Right lung (tissue), 5 donors: ENCODE data around the gene KLF4. TPM values are rescaled to one million over a fixed set of nuclear protein-coding genes. Genes with fewer than 3 reads are reported as not detected.

Experiments
- DNase-seq, 2 donors: peaks; one replicate each; pipeline ENCODE4 v3.0.0-alpha.2; 2013
- polyA plus RNA-seq, 5 donors: library from polyadenylated mRNA; unstranded; fragments of 120-200 nt; gene quantifications; one replicate each; pipeline versions ENCODE4 v1.2.1 to v1.2.3, GENCODE V29; 2013; ENCODE audit warnings: inconsistent platforms in 1 of 5, low replicate concordance in 1 of 5; ENCODE audit not compliant: insufficient read length in 5 of 5, insufficient read depth in 1 of 5

KLF4 gene
- polyA plus RNA-seq, 5 donors = 19.0 to 51.1 (median 45.6) TPM

- peak in 1 of 2 donors; percentile 63 for DNase-seq
These were observed 360 bp downstream of the KLF4 start for GRCh38 chr9:107489144-107489673.

DNA sequence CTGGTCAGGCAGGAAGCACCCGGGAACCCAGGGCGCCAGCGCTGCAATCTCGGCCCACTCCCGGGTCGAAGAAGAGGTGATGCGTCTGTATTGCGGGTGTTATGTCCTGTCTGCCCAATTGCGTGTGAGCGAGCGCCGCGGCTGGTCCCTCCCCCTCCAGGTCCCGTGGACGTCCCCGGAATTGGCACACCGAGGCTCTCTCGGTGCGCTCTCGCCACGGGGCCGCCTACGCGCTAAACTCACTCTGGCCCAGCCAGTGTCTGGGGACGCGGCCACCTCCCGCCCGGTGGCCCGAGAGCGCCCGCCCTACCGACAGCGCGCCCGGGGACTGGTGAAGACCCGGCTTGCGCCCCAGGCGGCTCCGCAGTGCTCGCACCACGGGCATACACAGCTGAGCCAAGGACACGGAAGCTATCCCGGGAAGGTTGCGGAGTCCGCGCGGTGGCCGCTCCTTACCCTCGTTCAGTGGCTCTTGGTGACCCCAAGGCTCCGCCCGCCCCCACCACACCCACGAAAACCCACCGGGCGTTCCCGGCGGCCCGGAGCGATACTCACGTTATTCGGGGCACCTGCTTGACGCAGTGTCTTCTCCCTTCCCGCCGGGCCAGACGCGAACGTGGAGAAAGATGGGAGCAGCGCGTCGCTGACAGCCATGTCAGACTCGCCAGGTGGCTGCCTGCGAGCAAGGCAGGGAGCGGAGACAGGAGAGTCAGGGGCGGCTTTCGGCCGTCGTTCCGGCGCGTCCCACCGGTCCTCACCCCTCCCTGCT lies 1.0 kb downstream of the KLF4 start:
- DNase-seq = peak in 1 of 2 donors; percentile 68

- peak in 1 of 2 donors; percentile 74 for DNase-seq
These were observed 1.8 kb downstream of the KLF4 start for GRCh38 chr9:107487521-107488374.

- DNase-seq = peak in 1 of 2 donors; percentile 26
These were observed 2.7 kb downstream of the KLF4 start for GRCh38 chr9:107486674-107487520.

GRCh38 chr9:107485458-107486043 lies 4.0 kb downstream of the KLF4 start:
- DNase-seq = no peak

GRCh38 chr9:107484117-107484723 lies 5.3 kb downstream of the KLF4 start:
- DNase-seq = peak in 1 of 2 donors; percentile 66

- DNase-seq = no peak
These were observed 5.9 kb downstream of the KLF4 start for GRCh38 chr9:107483666-107484065.

DNA sequence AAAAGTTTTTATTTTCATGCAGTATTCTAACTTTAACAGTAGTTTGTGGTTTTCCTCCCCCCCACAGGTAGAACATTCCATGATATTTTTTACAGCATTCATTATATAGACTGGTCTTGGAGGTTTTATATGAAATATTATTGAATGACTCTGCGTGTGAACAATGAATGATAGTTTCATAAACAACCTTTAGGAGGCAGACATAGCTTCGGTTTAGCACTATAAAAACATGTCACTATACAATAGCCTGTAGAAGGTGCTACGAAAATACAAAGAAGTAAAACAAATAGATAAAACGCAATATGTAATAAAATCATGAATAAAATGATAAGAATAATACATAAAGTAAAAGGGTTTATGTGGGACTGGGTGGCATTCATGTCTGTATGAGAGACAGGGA lies 8.5 kb downstream of the KLF4 start:
- DNase-seq = no peak

GRCh38 chr9:107480386-107480789 lies 9.2 kb downstream of the KLF4 start:
- DNase-seq = no peak

DNA sequence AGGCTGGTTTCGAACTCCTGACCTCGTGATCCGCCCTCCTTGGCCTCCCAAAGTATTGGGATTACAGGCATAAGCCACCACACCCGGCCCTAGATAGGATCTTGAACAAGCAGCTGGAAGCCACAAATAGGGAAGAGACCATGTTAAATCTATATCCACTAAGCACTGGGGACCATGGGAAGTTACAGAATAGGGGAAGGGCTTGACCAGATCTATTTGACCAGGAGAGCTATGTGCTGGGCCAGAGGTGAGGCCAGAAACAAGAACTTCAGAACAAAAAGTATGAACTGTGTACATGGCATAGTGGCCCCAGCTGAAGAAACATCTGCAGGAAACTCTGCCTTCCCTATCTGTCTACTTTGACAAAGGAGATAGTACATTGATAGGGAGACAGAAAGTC lies 10.8 kb downstream of the KLF4 start:
- DNase-seq = no peak

DNA sequence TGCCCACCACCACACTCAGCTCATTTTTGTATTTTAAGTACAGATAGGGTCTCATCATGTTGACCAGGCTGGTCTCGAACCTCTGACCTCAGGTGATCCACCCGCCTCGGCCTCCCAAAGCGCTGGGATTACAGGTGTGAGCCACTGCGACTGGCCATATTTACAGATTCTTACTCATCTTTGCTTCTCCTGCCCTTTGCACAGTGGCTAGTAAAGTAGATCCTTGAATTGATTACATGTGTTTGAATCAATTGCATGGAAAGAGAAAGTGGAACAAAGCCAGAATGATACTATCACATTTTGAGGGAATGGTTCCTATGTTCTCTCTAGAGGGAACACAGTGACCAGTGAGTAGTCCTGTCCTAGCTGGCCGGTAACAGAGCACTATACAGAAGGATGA lies 15.4 kb downstream of the KLF4 start:
- no peak for DNase-seq

GRCh38 chr9:107472581-107473340 lies 16.8 kb downstream of the KLF4 start:
- no peak for DNase-seq

GRCh38 chr9:107471552-107471951 lies 18.0 kb downstream of the KLF4 start:
- DNase-seq = no peak

DNA sequence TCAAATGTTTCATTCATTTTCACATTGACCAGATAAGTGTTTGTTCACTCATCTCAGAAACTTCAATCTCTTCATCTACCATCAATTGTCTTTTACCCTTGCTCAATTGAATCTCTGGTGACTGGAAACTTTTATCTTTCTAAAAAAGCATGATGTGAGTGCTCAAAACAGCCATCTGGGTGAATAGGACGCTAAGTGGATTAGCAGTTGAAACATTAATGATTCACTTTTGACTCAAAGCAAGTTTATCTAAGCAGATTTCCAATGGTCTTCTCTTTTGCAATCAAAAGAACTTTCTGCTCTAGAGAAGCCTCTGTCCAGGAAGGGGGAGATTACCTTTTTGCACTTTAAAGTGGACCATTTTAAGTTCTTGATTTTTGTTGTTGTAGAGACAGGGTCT lies 22.2 kb downstream of the KLF4 start:
- no peak for DNase-seq

- DNase-seq = no peak
These were observed 22.7 kb downstream of the KLF4 start for GRCh38 chr9:107466826-107467225.

DNA sequence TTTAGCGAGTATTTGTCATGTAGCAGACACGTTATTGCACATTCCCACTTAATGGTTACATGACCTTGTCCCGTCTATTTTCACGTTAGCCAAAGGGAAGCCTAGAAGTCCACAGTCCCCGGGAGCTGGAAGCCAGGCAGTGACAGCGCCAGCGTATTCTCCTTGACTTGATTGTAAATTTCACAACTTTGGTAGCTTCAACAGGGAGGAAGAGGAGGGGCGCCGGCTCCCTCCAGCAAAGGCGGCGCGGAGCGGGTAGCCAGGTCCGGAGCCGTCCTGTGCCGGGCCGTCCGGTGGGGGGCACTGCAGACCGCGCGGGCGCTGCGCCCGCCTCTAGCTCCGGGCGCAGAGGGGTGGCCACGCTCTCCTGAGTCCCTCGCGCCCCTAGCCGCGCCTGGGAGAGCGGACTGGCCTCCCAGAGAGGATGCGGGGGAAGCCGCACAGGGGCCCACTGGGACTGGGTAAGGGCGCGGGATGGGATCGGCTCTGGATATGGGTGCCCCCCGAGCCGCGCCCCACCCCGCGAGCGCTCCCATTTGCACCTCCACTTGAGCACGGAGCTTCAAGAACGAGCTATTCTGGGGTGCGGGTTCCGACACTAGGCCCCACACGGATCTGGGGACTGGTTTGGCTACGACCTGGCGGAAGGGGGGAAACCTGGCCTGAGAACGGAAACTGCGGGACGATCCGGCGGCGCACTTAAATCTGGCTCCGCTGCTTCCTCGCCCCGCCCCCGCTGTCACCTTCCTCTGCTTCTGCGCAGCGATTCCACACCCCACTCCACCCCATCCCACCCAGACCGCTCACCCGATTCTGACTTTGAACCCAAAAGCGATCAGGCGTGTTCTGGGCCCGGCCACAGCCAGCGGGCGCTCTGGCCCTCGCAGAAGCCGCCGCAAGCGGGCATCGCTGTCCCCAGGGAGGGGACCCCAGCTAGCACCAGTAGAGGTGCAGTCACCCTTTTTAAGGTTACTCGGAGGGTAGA lies 23.8 kb downstream of the KLF4 start:
- peak; percentile 46 to 48 for DNase-seq

DNA sequence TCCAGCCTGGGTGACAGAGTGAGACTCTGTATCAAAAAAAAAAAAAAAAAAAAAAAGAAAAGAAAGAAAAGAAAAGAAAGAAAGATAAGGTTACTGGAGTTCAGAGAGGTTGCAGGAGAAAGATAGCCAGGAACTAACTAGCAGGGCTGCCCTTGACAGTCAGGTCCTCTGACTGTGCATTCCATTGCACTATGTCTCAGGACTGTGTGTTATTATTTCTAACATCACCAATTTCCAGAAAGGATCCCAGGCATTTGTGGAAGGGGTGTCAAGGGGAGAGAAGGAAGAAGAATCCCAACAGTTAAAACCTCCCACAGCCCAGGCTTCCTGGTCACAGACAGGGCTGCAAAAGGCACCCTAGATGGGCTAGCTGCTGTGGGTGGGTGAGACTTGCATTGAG lies 25.1 kb downstream of the KLF4 start:
- no peak for DNase-seq

DNA sequence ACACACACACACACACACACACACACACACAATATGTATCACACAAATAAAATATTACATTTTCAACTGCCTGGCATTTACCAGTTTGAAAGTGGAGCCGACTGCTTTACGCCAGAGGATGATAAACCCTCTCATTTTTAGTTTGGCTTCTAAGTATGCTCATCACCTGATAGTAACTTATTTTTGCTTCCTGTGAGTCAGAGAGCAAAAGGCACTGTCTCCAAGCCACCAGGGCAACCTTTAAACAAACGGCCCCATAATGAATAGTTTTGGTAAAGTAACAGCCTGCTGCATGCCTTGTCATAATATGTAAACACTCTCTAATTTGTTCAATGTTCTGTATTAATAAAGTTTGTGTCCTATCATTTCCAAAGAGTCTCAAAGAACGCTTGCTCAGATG lies 26.9 kb downstream of the KLF4 start:
- no peak for DNase-seq
